NB4 (cell line): ENCODE measurements around the gene ATP7A.

Source experiments
- DNase-seq: peaks from one replicate; pipeline ENCODE4 v3.0.0; 2010; ENCODE audit warnings: low read depth
- H3K4me3 ChIP-seq: one replicate; pipeline ENCODE4 v1.5.1; 2011; ENCODE audit warnings: mild to moderate bottlenecking, low read depth, low read length, moderate library complexity
- MAX ChIP-seq: IDR thresholded peaks from 2 replicates; pipeline ENCODE4 v1.6.1; 2011; ENCODE audit warnings: low read depth, low read length
- MYC ChIP-seq: IDR thresholded peaks from 2 replicates; pipeline ENCODE4 v1.6.1; 2011; ENCODE audit warnings: low read depth, low read length
- POLR2A ChIP-seq: IDR thresholded peaks from 2 replicates; pipeline ENCODE4 v1.6.1; 2011; ENCODE audit warnings: mild to moderate bottlenecking; ENCODE audit not compliant: insufficient read length; ENCODE audit errors: extremely low read depth
- TF ChIP-seq, protein P1 (sequence below): IDR thresholded peaks from one replicate; pipeline ENCODE4 v1.5.1; 2012; ENCODE audit warnings: low read depth, low read length

ATP7A gene

GRCh38 chrX:77967631-77968030, 57.1 kb downstream of the ATP7A start:
- TF ChIP-seq MAX = no peak
- no peak for TF ChIP-seq MYC
- no peak for TF ChIP-seq POLR2A
- TF ChIP-seq, protein P1, sequence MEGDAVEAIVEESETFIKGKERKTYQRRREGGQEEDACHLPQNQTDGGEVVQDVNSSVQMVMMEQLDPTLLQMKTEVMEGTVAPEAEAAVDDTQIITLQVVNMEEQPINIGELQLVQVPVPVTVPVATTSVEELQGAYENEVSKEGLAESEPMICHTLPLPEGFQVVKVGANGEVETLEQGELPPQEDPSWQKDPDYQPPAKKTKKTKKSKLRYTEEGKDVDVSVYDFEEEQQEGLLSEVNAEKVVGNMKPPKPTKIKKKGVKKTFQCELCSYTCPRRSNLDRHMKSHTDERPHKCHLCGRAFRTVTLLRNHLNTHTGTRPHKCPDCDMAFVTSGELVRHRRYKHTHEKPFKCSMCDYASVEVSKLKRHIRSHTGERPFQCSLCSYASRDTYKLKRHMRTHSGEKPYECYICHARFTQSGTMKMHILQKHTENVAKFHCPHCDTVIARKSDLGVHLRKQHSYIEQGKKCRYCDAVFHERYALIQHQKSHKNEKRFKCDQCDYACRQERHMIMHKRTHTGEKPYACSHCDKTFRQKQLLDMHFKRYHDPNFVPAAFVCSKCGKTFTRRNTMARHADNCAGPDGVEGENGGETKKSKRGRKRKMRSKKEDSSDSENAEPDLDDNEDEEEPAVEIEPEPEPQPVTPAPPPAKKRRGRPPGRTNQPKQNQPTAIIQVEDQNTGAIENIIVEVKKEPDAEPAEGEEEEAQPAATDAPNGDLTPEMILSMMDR = no peak
- no peak for DNase-seq
- H3K4me3 ChIP-seq = no peak overlapping the region

GRCh38 chrX:77969538-77969937, 59.0 kb downstream of the ATP7A start, which contains the start of gene PGAM4:
TSS of gene PGAM4 (minus strand) at chrX:77969638. CDS start at chrX:77969638, 0 bp downstream.
- H3K4me3 ChIP-seq = no peak within 1 kb of the TSS
- TF ChIP-seq MAX (no peak), POLR2A (no peak), MYC (no peak)
- TF ChIP-seq, protein P1 = no peak
- no peak for DNase-seq

DNA sequence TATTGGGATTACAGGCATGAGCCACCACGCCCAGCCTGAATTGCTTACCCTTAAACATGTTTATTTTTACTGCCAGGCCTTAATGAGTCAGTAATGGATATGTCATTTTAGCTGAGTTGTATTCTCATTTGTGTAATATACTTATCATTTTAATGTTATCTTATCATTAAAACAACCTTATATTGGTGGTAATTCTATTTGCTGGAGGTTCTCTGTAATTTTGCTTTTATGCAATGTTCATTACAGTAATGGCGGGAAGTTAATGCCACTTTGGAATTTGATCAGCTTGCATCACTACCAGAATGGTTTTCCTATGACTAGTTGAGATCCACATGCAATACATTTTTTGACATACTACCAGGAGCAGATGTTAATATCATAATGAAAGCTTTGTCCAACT, 65.3 kb downstream of the ATP7A start:
- no peak for DNase-seq
- H3K4me3 ChIP-seq = no peak overlapping the region
- TF ChIP-seq MAX (no peak), POLR2A (no peak)

DNA sequence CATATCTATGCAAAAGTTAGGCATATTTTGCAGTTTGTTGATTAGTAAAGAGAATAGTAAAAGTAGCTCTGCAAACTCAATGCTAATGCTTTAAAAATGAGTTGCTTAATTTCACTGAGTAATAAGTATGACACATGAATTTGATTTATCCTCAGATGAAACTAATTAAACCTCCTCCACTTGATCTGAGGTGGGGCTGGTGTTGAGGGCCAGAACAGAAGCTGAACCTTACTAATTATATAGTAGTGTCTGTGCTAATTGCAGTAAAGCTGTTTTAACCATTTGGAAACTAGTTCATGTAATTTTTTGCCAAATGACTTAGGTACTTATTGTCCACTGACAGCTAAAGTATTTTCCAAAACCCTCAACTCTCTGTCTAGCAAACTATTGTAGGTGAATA, 66.6 kb downstream of the ATP7A start:
- DNase-seq = no peak
- H3K4me3 ChIP-seq = no peak overlapping the region
- TF ChIP-seq MYC (no peak), POLR2A (no peak), MAX (no peak)
- TF ChIP-seq, protein P1 = no peak

DNA sequence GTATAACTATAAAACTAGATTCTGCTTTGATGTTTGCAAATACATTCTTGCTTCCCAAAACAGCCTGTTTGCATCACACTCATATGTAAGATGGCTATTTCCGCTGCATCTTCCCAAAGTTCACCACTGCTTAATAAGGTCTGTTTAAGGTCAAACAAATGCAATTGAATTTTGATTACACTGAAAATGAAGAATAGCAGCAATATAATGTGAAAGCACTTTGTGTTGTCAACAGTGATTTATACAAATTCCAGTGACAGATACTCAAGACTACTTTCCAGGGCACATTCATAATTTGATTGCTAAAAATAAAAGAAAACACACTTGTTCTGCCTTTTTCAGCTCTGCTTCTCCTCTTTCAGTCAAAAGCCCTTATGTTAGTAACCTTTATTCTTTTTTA, 67.0 kb downstream of the ATP7A start:
- H3K4me3 ChIP-seq = no peak overlapping the region
- no peak for TF ChIP-seq MYC
- TF ChIP-seq MAX = no peak
- TF ChIP-seq POLR2A = no peak
- TF ChIP-seq, protein P1 = no peak
- no peak for DNase-seq

GRCh38 chrX:77979870-77980269, 69.4 kb downstream of the ATP7A start:
- TF ChIP-seq POLR2A = no peak
- TF ChIP-seq, protein P1 = no peak
- TF ChIP-seq MYC = no peak
- TF ChIP-seq MAX = no peak
- H3K4me3 ChIP-seq = no peak overlapping the region
- DNase-seq = no peak
